ENCODE results near the gene CEMIP. TPM values are rescaled to one million over a fixed set of nuclear protein-coding genes. Genes with fewer than 3 reads are reported as not detected.

The CEMIP gene
- total RNA-seq, 1 donor from 2014 or later = 0.30 TPM

- Mint-ChIP-seq H3K27ac (no peak overlapping the region), H3K27me3 (ENCODE audit: low read depth) (peaks cover 13% of the 10 kb centered on the region), H3K4me1 (ENCODE audit: low read depth) (no peaks in the 10 kb centered on the region), H3K9me3 (no peaks in the 10 kb centered on the region), H3K4me3 (ENCODE audit: low read depth) (no peak overlapping the region), H3K36me3 (ENCODE audit: low read depth) (no peaks in the 10 kb centered on the region)
- no peak for DNase-seq (ENCODE audit: low spot score)
- intact Hi-C loops (cut with micrococcal nuclease) = no loop called here
Observed at GRCh38 chr15:80835336-80835735, 56.2 kb downstream of the CEMIP start.

GRCh38 chr15:80836223-80836622, 57.1 kb downstream of the CEMIP start:
- H3K9me3 Mint-ChIP-seq = no peaks in the 10 kb centered on the region
- no peak for DNase-seq (ENCODE audit: low spot score)
- H3K27ac Mint-ChIP-seq = no peak overlapping the region
- intact Hi-C loops (cut with micrococcal nuclease) = no loop called here
- H3K4me1 Mint-ChIP-seq (ENCODE audit: low read depth) = no peaks in the 10 kb centered on the region
- H3K36me3 Mint-ChIP-seq (ENCODE audit: low read depth) = no peaks in the 10 kb centered on the region
- H3K4me3 Mint-ChIP-seq (ENCODE audit: low read depth) = no peak overlapping the region
- peaks cover 9% of the 10 kb centered on the region for H3K27me3 Mint-ChIP-seq (ENCODE audit: low read depth)

- H3K9me3 Mint-ChIP-seq = no peaks in the 10 kb centered on the region
- no peak overlapping the region for H3K27ac Mint-ChIP-seq
- DNase-seq (ENCODE audit: low spot score) = no peak
- no peaks in the 10 kb centered on the region for H3K4me1 Mint-ChIP-seq (ENCODE audit: low read depth)
- no peak overlapping the region for H3K4me3 Mint-ChIP-seq (ENCODE audit: low read depth)
- intact Hi-C loops (cut with micrococcal nuclease) = no loop called here
- H3K27me3 Mint-ChIP-seq (ENCODE audit: low read depth) = peaks cover 12% of the 10 kb centered on the region
- H3K36me3 Mint-ChIP-seq (ENCODE audit: low read depth) = no peaks in the 10 kb centered on the region
Observed at GRCh38 chr15:80837006-80837405, 57.8 kb downstream of the CEMIP start.

GRCh38 chr15:80838012-80838411, 58.8 kb downstream of the CEMIP start:
- peaks cover 12% of the 10 kb centered on the region for H3K27me3 Mint-ChIP-seq (ENCODE audit: low read depth)
- no peaks in the 10 kb centered on the region for H3K4me1 Mint-ChIP-seq (ENCODE audit: low read depth)
- intact Hi-C loops (cut with micrococcal nuclease) = no loop called here
- no peaks in the 10 kb centered on the region for H3K9me3 Mint-ChIP-seq
- no peak overlapping the region for H3K27ac Mint-ChIP-seq
- no peak for DNase-seq (ENCODE audit: low spot score)
- no peak overlapping the region for H3K4me3 Mint-ChIP-seq (ENCODE audit: low read depth)
- no peaks in the 10 kb centered on the region for H3K36me3 Mint-ChIP-seq (ENCODE audit: low read depth)

GRCh38 chr15:80838666-80839065, 59.5 kb downstream of the CEMIP start:
- intact Hi-C loops (cut with micrococcal nuclease) = no loop called here
- Mint-ChIP-seq H3K27me3 (ENCODE audit: low read depth) (peaks cover 12% of the 10 kb centered on the region), H3K36me3 (ENCODE audit: low read depth) (no peaks in the 10 kb centered on the region), H3K4me3 (ENCODE audit: low read depth) (no peak overlapping the region), H3K9me3 (no peaks in the 10 kb centered on the region), H3K27ac (no peak overlapping the region), H3K4me1 (ENCODE audit: low read depth) (no peaks in the 10 kb centered on the region)
- no peak for DNase-seq (ENCODE audit: low spot score)

GRCh38 chr15:80839764-80840130, 60.6 kb downstream of the CEMIP start:
- Mint-ChIP-seq H3K9me3 (no peaks in the 10 kb centered on the region), H3K4me1 (ENCODE audit: low read depth) (no peaks in the 10 kb centered on the region), H3K4me3 (ENCODE audit: low read depth) (no peak overlapping the region), H3K27me3 (ENCODE audit: low read depth) (peaks cover 9% of the 10 kb centered on the region), H3K36me3 (ENCODE audit: low read depth) (no peaks in the 10 kb centered on the region), H3K27ac (no peak overlapping the region)
- DNase-seq (ENCODE audit: low spot score) = no peak
- intact Hi-C loops (cut with micrococcal nuclease) = no loop called here

- H3K27me3 Mint-ChIP-seq (ENCODE audit: low read depth) = peaks cover 9% of the 10 kb centered on the region
- no peak overlapping the region for H3K4me3 Mint-ChIP-seq (ENCODE audit: low read depth)
- H3K9me3 Mint-ChIP-seq = no peaks in the 10 kb centered on the region
- H3K4me1 Mint-ChIP-seq (ENCODE audit: low read depth) = no peaks in the 10 kb centered on the region
- no peak for DNase-seq (ENCODE audit: low spot score)
- H3K36me3 Mint-ChIP-seq (ENCODE audit: low read depth) = no peaks in the 10 kb centered on the region
- no peak overlapping the region for H3K27ac Mint-ChIP-seq
- intact Hi-C loops (cut with micrococcal nuclease) = no loop called here
Observed at GRCh38 chr15:80840182-80841130, 61.3 kb downstream of the CEMIP start.

- no peaks in the 10 kb centered on the region for H3K36me3 Mint-ChIP-seq (ENCODE audit: low read depth)
- no peaks in the 10 kb centered on the region for H3K4me1 Mint-ChIP-seq (ENCODE audit: low read depth)
- H3K27me3 Mint-ChIP-seq (ENCODE audit: low read depth) = peaks cover 7% of the 10 kb centered on the region
Observed at GRCh38 chr15:80841541-80841940, 62.4 kb downstream of the CEMIP start.

GRCh38 chr15:80844011-80844732, 65.0 kb downstream of the CEMIP start:
- intact Hi-C loops (cut with micrococcal nuclease) = no loop called here
- no peaks in the 10 kb centered on the region for H3K9me3 Mint-ChIP-seq
- H3K36me3 Mint-ChIP-seq (ENCODE audit: low read depth) = no peaks in the 10 kb centered on the region
- H3K27ac Mint-ChIP-seq = no peak overlapping the region
- H3K4me3 Mint-ChIP-seq (ENCODE audit: low read depth) = no peak overlapping the region
- DNase-seq (ENCODE audit: low spot score) = no peak
- H3K27me3 Mint-ChIP-seq (ENCODE audit: low read depth) = peaks cover 4% of the 10 kb centered on the region
- H3K4me1 Mint-ChIP-seq (ENCODE audit: low read depth) = peaks cover under 1% of the 10 kb centered on the region

More at GRCh38 chr15:80841541-80841940, 62.4 kb downstream of the CEMIP start:
- Mint-ChIP-seq H3K9me3 (no peaks in the 10 kb centered on the region), H3K27ac (no peak overlapping the region), H3K4me3 (ENCODE audit: low read depth) (no peak overlapping the region)
- DNase-seq (ENCODE audit: low spot score) = no peak
- intact Hi-C loops (cut with micrococcal nuclease) = no loop called here

GRCh38 chr15:80846031-80846815, 67.1 kb downstream of the CEMIP start:
- intact Hi-C loops (cut with micrococcal nuclease) = no loop called here
- Mint-ChIP-seq H3K4me3 (ENCODE audit: low read depth) (no peak overlapping the region), H3K27me3 (ENCODE audit: low read depth) (peaks cover 13% of the 10 kb centered on the region)

GRCh38 chr15:80849308-80849707, 70.1 kb downstream of the CEMIP start:
- DNase-seq (ENCODE audit: low spot score) = no peak
- Mint-ChIP-seq H3K4me1 (ENCODE audit: low read depth) (peaks cover 6% of the 10 kb centered on the region), H3K27ac (no peak overlapping the region), H3K4me3 (ENCODE audit: low read depth) (no peak overlapping the region), H3K27me3 (ENCODE audit: low read depth) (peaks cover 14% of the 10 kb centered on the region), H3K9me3 (no peaks in the 10 kb centered on the region), H3K36me3 (ENCODE audit: low read depth) (no peaks in the 10 kb centered on the region)
- intact Hi-C loops (cut with micrococcal nuclease) = no loop called here

More at GRCh38 chr15:80846031-80846815, 67.1 kb downstream of the CEMIP start:
- Mint-ChIP-seq H3K4me1 (ENCODE audit: low read depth) (peaks cover 6% of the 10 kb centered on the region), H3K36me3 (ENCODE audit: low read depth) (no peaks in the 10 kb centered on the region), H3K9me3 (no peaks in the 10 kb centered on the region), H3K27ac (no peak overlapping the region)
- DNase-seq (ENCODE audit: low spot score) = no peak

- H3K27ac Mint-ChIP-seq = no peak overlapping the region
- DNase-seq (ENCODE audit: low spot score) = no peak
- H3K4me3 Mint-ChIP-seq (ENCODE audit: low read depth) = no peak overlapping the region
- H3K9me3 Mint-ChIP-seq = no peaks in the 10 kb centered on the region
- no peaks in the 10 kb centered on the region for H3K36me3 Mint-ChIP-seq (ENCODE audit: low read depth)
- intact Hi-C loops (cut with micrococcal nuclease) = no loop called here
- H3K4me1 Mint-ChIP-seq (ENCODE audit: low read depth) = peaks cover 6% of the 10 kb centered on the region
- H3K27me3 Mint-ChIP-seq (ENCODE audit: low read depth) = peaks cover 14% of the 10 kb centered on the region
Observed at GRCh38 chr15:80850941-80851451, 71.8 kb downstream of the CEMIP start.
